T1000 (cell line): ENCODE measurements around the gene PHF3.
A peak's percentile ranks its signal among the peaks of the same experiment; 100 is the strongest.
"Not testable (repeated sequence)": the region's sequence is repeated elsewhere in the genome, so short reads cannot be mapped to it uniquely, and the experiment has no call there.

Experiments
- DNase-seq: peaks from one replicate; lab custom pipeline; 2025; ENCODE audit warnings: mixed read lengths; lab: John Stamatoyannopoulos, UW

The PHF3 gene

DNA sequence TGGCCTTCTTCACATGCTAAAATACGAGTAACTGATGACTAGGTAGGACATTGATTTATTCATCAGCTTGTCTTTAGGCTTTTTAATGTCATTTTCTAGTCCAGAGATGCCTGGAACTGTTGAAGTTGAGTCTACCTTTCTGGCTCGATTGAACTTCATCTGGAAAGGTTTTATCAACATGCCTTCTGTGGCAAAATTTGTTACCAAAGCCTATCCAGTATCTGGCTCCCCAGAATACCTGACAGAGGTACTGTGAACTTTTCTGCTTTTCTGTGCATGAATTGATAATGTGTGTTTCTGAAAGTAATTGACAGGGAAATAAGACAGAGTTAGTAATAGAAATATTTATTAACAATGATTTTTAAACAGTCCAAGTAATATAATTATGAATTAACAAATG, 71.0 kb downstream of the PHF3 start:
- no peak for DNase-seq

DNA sequence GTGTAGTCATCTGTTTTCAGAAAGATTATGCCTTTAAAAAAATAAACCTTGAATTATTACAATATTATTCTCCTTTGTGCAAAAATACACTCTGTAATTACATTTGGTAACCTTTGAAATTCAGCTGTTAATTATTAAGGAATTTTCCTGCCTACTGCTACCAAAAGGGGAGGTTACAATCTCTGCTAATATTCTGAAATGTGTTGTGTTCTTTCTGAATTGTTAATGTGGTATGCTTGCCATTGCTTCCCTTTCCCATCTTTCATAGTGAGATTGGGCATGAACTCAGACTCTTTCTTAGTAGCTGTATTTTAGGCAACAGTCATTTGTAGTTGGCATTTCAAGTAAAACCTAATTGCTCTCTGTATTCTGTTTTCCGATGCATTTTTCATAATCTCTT, 73.0 kb downstream of the PHF3 start:
- no peak for DNase-seq

- no peak for DNase-seq
Observed at GRCh38 chr6:63709148-63709547, 73.5 kb downstream of the PHF3 start.

- DNase-seq = no peak
Observed at GRCh38 chr6:63713332-63713731, 77.7 kb downstream of the PHF3 start.

DNA sequence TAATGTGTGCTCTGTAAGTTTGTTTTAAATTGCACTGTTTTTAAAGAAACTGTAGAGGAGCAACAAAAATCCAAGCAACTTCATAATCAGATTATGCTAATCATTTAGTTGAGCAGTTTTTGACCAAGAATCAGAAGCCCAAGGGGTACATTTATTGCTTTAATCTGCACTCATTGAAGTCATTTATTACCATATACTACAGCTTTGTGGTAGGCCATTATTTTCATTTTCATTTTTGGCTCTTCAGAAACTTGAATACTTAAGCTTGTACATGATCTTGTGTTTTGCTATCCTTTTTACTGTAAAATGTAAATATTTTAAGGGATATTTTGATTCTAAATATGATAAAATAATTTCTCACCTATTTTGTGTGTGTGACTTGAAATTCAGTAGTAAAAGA, 78.5 kb downstream of the PHF3 start:
- DNase-seq = no peak

GRCh38 chr6:63716169-63716568, 80.6 kb downstream of the PHF3 start:
- DNase-seq = no peak

GRCh38 chr6:63721181-63721580, 85.6 kb downstream of the PHF3 start:
- DNase-seq = no peak

- no peak for DNase-seq
Observed at GRCh38 chr6:63724721-63725120, 89.1 kb downstream of the PHF3 start.

DNA sequence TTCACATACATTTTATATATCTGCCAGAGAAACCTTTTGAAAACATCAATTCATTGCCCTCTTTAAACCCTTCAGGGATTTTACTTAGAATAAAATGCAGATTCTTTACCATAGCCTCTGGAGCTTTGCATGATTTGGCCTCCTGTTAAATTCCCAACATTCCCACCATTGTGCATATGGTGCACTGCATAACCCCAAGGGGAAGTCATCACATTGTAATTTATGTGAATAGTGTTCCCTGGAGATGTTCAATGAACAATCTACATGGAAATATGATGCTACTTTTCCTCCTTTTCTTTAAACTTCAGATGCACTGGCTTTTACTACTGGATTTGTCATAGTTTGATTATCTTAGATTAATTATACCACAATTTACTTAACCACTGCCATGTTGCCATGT, 94.7 kb downstream of the PHF3 start:
- no peak for DNase-seq

- DNase-seq = no peak
Observed at GRCh38 chr6:63731930-63732329, 96.3 kb downstream of the PHF3 start.

GRCh38 chr6:63732336-63732735, 96.7 kb downstream of the PHF3 start:
- no peak for DNase-seq

GRCh38 chr6:63734923-63735322, 99.3 kb downstream of the PHF3 start:
- DNase-seq = no peak

GRCh38 chr6:63738190-63738589, 102.6 kb downstream of the PHF3 start:
- DNase-seq = not testable (repeated sequence)

DNA sequence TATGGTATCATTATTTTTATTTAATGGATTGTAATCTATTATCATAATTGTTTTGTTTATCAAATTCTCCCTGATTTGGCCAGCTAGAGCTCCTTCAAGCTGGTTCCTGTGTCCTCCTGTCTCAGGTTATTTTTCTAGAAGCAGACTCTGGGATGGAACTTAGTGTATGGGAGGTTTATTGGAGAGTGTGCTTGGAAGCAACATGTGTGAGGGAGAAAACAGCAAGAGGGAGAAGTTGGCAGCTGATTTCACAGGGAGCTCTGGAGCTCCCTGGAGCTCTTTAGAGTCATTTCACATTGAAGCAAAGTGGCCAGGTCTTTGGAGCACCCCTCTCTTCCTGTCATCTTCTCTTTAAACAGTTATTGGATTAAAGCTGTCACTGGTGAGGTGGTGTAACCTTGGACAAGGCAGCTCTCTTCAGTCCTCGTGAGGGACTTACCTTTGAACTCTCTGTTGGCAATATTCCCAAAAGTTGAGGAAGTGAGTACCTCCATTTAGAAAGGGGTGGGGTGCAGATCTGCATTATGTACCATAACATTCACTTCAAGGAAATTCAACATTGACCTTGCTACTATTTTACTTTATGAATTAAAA, 103.6 kb downstream of the PHF3 start:
- DNase-seq = no peak

DNA sequence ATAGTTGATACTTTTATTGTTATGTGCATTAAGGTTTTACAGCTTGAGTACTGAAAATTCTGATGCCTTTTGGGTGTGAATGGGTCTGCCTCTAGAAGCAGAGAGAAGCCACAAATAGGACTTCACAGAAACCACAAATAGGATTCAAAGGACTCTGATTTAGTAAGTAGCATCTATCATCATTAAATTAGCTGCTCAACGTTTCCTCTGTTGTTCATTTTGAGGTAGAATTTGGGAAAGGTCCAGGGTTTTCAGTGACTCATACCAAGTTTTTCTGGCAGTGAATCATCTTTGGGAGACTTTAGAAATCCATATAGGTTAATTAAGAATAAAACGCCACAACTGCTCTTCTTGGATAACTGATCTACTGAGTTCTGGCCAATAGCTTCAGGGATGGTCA, 105.1 kb downstream of the PHF3 start:
- peak; percentile 11 for DNase-seq

GRCh38 chr6:63742060-63742459, 106.5 kb downstream of the PHF3 start:
- DNase-seq = no peak

- DNase-seq = no peak
Observed at GRCh38 chr6:63743691-63744090, 108.1 kb downstream of the PHF3 start.

DNA sequence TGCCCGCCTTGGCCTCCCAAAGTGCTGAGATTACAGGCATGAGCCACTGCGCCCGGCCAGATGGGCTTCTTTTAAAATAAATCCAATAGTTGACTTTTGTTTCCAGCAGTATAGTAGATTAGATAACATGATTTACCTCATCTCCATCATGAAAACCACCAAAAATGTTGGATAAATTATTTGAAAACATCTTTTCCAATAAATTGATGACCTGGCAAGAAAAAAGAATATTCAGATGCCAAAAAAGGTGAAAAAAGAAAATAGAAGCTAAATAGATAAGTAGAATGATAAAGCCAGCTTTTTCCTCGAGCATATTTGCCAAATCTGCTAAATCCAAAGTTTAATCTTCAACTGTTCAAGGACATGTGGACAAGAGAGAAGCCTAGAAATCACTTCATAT, 109.2 kb downstream of the PHF3 start:
- DNase-seq = no peak

DNA sequence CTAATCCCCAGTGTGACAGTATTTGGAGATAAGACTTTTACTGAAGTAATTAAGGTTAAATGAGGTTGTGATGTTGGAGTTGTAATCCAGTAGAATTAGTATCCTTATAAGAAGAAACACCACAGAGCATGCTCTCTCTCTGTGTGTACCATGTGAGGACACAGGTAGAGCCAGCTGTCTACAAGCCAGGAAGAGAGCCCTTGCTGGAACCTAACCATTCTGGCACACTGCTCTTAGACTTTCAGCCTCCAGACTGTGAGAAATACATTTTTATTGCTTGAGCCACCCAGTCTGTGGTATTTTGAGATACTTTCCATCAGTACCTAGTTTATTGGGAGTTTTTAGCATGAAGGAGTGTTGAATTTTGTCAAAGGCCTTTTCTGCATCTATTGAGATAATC, 110.2 kb downstream of the PHF3 start:
- no peak for DNase-seq

DNA sequence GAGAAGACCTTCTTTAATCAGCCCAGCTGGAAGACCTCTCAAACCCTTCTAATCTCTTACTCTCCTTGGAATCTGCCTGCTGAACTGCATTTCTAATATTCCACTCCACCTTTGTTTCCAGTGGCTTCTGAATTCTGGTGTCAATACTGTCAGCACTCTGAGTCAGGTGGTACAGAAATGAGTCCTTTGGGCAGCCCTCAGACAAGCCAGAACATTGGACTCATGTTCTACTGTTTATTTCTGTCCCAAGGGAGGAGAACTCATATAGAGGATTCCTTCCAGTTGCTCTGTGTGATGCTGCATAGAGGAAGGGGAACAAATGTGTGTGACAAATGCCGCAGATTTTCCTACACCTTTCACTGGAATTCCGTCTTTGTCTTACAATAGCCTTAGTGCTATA, 114.8 kb downstream of the PHF3 start:
- no peak for DNase-seq

DNA sequence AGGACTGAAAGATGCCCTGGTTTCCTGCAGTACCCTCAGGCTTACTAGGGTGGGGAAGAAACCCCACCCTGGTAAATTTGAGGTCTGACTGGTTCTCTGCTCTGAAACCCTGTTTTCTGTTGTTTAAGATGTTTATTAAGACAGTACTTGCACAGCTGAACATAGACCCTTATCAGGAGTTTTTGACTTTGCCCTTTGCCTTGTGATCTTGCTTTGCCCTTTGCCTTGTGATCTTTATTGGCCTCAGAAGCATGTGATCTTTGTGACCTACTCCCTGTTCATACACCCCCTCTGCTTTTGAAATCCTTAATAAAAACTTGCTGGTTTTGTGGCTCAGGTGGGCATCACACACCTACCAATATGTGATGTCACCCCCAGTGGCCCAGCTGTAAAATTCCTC, 121.7 kb downstream of the PHF3 start:
- DNase-seq = not testable (repeated sequence)

DNA sequence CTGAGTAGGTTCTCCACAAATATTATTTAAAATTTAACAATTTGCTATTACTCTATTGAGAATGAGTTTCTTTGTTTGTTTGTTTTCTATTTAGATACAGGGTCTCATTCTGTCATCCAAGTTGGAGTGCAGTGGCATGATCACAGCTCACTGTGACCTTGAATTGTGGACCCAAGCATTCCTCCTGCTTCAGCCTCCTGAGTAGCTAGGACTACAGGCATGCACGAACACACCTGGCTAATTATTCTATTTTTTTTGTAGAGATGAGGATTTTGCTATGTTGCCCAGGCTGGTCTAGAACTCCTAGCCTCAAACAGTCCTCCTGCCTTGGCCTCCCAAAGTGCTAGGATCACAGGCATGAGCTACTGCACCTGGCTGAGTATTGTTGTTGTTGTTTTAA, 122.2 kb downstream of the PHF3 start:
- no peak for DNase-seq

- DNase-seq = no peak
Observed at GRCh38 chr6:63759605-63760105, 124.1 kb downstream of the PHF3 start.

DNA sequence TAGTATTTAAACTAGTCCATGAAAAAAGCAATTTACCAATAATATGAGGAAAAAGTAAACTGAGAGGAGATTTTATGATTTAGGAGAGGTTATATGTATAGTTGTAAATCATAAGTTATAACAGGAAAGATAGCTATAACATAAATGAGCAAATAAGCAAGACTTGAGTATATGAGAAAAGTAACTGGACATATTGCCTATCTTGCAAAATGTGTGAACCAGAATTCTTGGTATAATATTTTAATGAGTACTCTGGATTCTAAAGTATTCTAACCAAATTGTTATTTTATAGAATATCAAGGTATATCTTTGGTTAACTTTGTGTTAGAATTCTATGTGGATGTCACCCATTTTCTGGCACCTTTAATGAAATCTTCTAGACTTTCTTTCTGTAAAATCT, 124.6 kb downstream of the PHF3 start:
- no peak for DNase-seq
